Measurements from ENCODE around the gene WNK2. TPM values are rescaled to one million over a fixed set of nuclear protein-coding genes. Genes with fewer than 3 reads are reported as not detected.

Gene WNK2
- total RNA-seq, 1 donor from 2014 or later, result 3.7 TPM

DNA sequence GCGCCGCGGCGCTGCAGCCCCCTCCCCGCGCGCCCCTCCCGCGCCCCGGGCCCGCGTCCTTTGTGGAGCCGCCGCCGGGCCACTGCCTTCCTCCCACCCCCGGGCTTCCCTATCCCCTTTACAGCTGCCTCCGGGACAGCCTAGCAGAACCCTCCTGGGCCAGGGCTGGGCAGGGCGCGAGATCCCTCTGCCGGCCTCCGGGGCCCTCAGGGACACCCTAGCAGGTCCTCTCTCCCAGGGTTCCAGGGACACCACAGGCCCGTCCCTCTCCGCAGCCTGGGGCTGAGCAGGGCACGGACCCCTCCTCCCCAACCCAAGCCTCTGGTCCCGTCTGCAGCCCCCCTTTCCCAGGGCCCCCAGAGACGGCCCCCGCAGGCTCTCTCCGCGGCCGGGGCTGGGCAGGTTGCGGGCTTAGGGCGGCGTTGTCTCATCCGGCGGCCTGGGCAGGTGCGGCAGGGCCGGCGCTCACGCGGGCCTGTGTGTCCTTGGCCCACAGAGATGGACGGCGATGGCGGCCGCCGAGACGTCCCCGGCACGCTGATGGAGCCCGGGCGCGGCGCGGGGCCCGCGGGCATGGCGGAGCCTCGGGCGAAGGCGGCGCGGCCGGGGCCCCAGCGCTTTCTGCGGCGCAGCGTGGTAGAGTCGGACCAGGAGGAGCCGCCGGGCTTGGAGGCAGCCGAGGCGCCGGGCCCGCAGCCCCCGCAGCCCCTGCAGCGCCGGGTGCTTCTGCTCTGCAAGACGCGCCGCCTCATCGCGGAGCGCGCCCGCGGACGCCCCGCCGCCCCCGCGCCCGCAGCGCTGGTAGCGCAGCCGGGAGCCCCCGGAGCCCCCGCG is 710 bp downstream of the WNK2 start:
- no peak for DNase-seq (ENCODE audit: low spot score)

GRCh38 chr9:93185266-93186214 is 1.6 kb downstream of the WNK2 start:
- no peak for ATAC-seq
- no peak for DNase-seq (ENCODE audit: low spot score)

More for the DNA sequence above, 710 bp downstream of the WNK2 start:
- ATAC-seq, result peak; percentile 13

- ATAC-seq, result no peak
Measured at GRCh38 chr9:93186215-93186945, 2.4 kb downstream of the WNK2 start.

GRCh38 chr9:93187047-93187446 is 3.1 kb downstream of the WNK2 start:
- no peak for ATAC-seq
- no peak for DNase-seq (ENCODE audit: low spot score)

More at GRCh38 chr9:93186215-93186945, 2.4 kb downstream of the WNK2 start:
- no peak for DNase-seq (ENCODE audit: low spot score)

DNA sequence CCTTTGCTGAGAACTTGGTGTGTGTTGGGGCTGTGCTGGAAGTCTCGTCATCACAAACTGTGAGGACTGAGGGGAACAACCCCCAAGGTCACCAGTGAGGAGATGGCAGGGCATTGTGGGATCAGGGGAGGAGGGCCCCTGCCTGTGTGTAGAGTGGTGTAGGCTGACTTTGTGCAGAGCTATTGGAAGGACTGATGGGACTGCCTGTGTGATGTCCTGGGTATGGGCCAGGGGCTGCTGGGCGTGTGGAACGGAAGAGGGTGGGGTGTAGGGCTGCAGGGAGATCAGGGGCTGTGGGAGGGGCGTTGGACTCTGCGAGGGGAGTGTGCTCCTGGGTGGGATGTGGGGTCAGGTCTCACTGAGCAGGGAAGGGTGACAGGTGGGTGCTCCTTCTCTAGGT is 3.6 kb downstream of the WNK2 start:
- ATAC-seq (no peak), DNase-seq (ENCODE audit: low spot score) (no peak)

GRCh38 chr9:93188426-93189368 is 4.8 kb downstream of the WNK2 start:
- ATAC-seq (no peak), DNase-seq (ENCODE audit: low spot score) (no peak)

DNA sequence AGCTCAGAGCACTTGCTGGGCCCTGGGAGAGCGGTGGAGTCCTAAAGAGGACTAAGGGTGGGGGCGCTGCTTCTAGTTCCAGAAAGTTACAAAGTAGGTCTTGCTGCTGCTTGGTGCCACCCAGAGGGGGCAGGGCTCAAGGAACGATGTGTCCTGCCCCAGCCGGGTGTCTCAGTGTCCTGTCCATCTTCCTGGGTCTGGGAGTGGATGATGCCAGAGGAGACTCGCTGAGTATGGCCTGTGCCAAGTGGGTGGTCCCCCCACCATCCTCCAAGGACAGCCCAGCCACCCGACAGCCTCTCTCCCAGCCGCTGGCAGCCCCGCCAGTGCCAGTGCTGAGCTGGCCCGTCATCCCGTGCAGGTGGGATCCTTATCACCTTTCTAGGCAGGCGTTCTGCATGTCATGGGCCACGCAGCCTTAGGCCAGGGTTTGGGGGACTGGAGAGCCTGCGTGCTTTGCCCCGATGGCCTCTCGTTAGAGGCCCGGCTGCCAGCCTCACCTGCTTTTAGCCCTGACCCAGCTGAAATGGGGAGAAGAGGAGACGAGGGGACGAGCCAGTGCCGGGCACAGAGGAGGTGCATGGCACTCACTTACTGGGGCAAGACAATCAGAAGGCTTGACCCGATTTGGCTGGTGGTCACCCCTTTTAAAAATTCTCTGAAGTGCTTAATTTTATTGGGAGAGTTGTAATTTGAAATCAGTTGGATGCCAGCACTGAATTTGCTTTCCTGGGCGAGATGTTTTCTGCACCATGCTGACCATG is 5.6 kb downstream of the WNK2 start:
- ATAC-seq (no peak), DNase-seq (ENCODE audit: low spot score) (no peak)

DNA sequence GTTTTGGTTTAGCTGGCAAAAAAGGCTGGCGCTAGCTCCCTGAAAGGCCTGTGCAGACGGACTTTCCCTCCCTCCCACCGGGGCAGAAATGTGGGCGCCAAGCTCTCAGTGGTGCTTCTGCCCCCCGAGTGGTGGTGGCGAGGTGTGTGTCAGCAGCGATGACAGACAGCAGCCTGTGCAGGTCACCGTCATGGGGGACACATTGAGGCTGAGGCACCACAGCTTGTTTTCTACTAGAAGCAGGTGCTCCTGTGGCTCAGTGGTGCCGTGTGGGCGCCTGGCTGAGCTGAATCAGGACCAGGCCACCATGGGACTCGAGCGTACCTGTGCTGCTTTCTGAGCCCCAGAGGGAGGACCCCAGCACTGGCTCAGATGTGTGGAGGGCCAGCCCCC is 6.2 kb downstream of the WNK2 start:
- no peak for DNase-seq (ENCODE audit: low spot score)
- ATAC-seq, result no peak

- ATAC-seq, result no peak
- no peak for DNase-seq (ENCODE audit: low spot score)
Measured at GRCh38 chr9:93190656-93191353, 6.9 kb downstream of the WNK2 start.

DNA sequence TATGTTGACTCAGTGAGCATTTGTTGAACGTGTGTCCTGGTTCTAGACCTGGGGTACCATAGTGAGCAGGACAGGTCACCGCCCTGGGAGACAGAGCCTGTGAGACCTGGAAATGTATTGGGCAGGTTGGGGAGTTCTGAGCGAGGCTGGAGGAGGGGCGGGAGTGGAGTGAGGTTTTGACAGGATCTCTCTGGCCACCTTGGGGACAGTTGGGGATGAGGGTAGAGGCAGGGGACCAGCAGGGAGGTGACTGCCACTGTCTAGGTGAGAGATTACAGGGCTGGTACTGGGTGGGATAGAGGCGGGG is 7.4 kb downstream of the WNK2 start:
- DNase-seq (ENCODE audit: low spot score), result no peak
- ATAC-seq, result no peak

- ATAC-seq, result no peak
- DNase-seq (ENCODE audit: low spot score), result no peak
Measured at GRCh38 chr9:93192721-93193387, 8.9 kb downstream of the WNK2 start.

GRCh38 chr9:93193388-93194220 is 9.7 kb downstream of the WNK2 start:
- DNase-seq (ENCODE audit: low spot score), result no peak
- ATAC-seq, result no peak

DNA sequence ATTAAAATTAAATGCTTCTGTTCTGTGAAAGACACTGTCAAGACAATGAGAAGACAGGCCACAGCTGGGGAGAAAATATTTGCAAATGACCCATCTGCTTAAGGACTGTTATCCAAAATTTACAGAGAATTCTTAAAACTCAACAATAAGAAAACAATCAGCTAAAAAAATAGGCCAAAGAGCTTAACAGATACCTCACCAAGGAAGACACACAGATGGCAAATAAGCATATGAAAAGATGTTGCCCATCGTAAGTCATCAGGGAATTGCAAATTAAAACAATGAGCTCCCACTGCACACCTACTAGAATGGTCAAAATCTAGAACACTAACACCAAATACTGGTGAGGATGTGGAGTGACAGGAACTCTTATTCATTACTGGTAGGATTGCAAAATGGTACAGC is 10.3 kb downstream of the WNK2 start:
- DNase-seq (ENCODE audit: low spot score) (no peak), ATAC-seq (no peak)

DNA sequence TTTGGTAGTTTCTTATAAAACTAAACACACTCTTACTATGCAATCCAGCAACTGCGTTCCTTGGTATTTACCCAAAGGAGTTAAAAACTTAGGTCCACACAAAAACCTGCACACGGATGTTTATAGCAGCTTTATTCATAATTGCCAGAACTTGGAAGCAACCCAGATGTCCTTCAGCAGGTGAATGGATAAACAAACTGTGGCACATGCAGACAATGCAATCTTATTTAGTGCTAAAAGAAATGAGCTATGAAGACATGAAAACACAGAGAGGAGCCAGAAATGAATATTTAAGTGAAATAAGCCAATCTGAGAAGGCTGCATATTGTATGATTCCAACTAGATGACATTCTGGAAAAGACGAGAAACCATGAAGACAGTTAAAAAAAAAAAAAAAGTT is 10.7 kb downstream of the WNK2 start:
- no peak for ATAC-seq

GRCh38 chr9:93196096-93197055 is 12.4 kb downstream of the WNK2 start:
- ATAC-seq (no peak), DNase-seq (ENCODE audit: low spot score) (no peak)

More for the DNA sequence above, 10.7 kb downstream of the WNK2 start:
- DNase-seq (ENCODE audit: low spot score), result no peak

DNA sequence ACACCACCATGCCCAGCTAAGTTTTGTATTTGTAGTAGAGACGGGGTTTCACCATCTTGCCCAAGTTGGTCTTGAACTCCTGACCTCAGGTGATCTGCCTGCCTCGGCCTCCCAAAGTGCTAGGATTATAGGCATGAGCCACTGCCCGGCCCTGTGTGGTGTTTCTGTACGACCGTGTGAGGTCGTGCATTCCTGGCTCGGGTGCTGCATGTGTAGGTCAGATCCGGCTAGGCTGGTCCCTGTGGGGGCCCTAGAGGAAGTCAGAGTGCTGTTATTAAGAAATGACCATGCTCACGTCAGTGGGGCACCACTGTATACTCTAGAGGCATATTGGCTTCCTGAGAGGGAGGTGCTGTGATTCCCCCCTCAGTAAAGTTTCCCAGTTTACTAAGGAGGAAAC is 13.7 kb downstream of the WNK2 start:
- ATAC-seq (no peak), DNase-seq (ENCODE audit: low spot score) (no peak)
